NT2/D1 (cell line): ENCODE results near the gene ZCCHC14.

Source experiments
- DNase-seq: peaks from one replicate; pipeline ENCODE4 v3.0.0-alpha.2; 2011; ENCODE audit warnings: low read depth, low spot score
- H3K27me3 ChIP-seq: 2 replicates; pipeline ENCODE4 v1.6.0; 2011; ENCODE audit warnings: mild to moderate bottlenecking; ENCODE audit not compliant: insufficient read length, insufficient read depth
- H3K36me3 ChIP-seq: 2 replicates; pipeline ENCODE4 v1.6.1; 2011; ENCODE audit warnings: mild to moderate bottlenecking, low read length, mixed read lengths; ENCODE audit not compliant: insufficient read depth, insufficient read length
- H3K4me1 ChIP-seq: 2 replicates; pipeline ENCODE4 v1.5.1; 2011; ENCODE audit not compliant: insufficient read depth, insufficient read length
- H3K4me3 ChIP-seq: 2 replicates; pipeline ENCODE4 v1.5.1; 2011; ENCODE audit warnings: low read depth; ENCODE audit not compliant: insufficient read length
- H3K9ac ChIP-seq: 2 replicates; pipeline ENCODE4 v1.6.0; 2011; ENCODE audit warnings: low read depth; ENCODE audit not compliant: insufficient read length
- H3K9me3 ChIP-seq: 2 replicates; pipeline ENCODE4 v1.5.1; 2011; ENCODE audit warnings: mild to moderate bottlenecking, low read length; ENCODE audit not compliant: insufficient read depth
- SUZ12 ChIP-seq: IDR thresholded peaks from 2 replicates; pipeline ENCODE4 v1.6.1; 2011; ENCODE audit not compliant: insufficient read length, insufficient read depth; ENCODE audit errors: extremely low read depth
- YY1 ChIP-seq: IDR thresholded peaks from 2 replicates; pipeline ENCODE4 v1.6.1; 2011; ENCODE audit not compliant: insufficient read length, insufficient read depth
- ZNF274 ChIP-seq: IDR thresholded peaks from 2 replicates; pipeline ENCODE4 v1.6.1; 2011; ENCODE audit warnings: mild to moderate bottlenecking, low read depth, low read length

ZCCHC14 gene

DNA sequence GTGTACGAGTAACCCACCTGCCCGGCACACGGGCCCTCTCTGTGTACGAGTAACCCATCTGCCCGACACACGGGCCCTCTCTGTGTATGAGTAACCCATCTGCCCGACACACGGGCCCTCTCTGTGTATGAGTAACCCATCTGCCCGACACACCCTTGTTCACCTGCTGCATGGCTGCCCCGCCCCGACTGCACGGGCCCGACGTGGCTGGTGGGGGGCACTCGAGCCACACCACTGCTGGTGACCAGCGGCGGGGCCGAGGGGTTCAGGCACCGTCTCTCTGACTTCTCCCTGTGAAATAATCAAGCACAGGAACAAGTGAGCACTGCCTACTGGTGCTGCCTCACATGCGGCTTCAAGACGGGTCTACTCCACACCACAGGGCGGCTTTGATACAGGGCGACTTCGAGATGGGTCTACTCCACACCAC lies 78.6 kb downstream of the ZCCHC14 start:
- no peak for TF ChIP-seq YY1
- no peak for TF ChIP-seq ZNF274
- TF ChIP-seq SUZ12 = no peak
- peaks cover 89% of the 10 kb centered on the region for H3K36me3 ChIP-seq
- no peaks in the 10 kb centered on the region for H3K27me3 ChIP-seq
- no peaks in the 10 kb centered on the region for H3K9me3 ChIP-seq
- H3K4me1 ChIP-seq = no peaks in the 10 kb centered on the region
- H3K4me3 ChIP-seq = no peak overlapping the region
- DNase-seq = no peak
- no peak overlapping the region for H3K9ac ChIP-seq

DNA sequence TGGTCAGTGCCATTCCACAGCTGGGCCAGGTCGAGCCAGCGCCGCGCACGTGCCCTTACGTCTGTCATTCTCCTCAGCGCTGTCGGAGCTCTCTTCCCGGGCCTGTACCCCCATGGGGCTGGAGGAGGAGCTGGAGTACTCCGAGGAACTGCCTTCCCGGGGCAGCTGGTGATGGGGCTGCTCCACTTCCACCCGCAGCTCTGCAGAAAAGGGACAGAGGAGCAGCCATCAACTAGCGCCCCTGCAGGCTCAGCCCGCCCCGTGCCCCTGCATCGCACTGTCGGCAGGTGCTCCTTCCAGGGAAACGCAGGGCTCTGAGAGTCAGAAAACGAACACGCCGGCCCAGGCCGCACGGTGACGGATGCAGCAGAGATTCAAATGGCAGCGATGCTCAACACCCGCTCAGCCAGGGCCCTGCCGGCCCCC lies 79.8 kb downstream of the ZCCHC14 start:
- no peaks in the 10 kb centered on the region for H3K9me3 ChIP-seq
- no peak overlapping the region for H3K9ac ChIP-seq
- no peak for DNase-seq
- no peaks in the 10 kb centered on the region for H3K27me3 ChIP-seq
- peaks cover 93% of the 10 kb centered on the region for H3K36me3 ChIP-seq
- TF ChIP-seq YY1 (no peak), SUZ12 (no peak), ZNF274 (no peak)
- H3K4me1 ChIP-seq = no peaks in the 10 kb centered on the region
- H3K4me3 ChIP-seq = no peak overlapping the region

DNA sequence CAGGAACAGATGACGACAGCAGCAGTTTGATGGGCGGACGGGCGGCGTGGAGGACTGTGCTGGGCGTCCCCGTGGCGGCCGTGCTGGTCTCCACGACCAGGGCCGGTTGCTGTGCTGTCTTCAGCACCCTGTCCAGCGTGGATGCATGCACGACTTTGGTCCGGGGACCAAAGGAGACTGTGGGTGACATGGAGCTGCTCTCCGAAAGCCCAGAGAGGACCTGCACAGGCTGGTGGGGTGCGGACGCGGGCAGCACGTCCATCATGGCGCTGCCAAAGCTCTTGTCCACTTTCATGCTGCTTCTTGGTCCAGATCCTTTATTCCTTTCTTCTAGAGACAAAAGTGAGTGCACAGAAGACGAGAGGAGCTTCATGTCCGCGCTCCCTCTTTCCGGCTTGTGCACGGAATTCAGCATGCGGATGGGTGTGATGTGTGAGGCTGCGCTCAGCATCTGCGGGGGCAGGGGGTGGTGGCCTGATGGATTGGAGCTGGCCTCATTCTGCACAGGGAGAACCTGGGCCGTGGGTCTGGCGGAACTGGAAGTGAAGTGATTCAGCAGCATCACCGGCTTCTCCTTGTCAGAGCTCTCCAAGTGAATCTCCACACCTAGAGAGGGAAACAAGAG lies 80.3 kb downstream of the ZCCHC14 start:
- DNase-seq = no peak
- Histone ChIP-seq H3K27me3 (no peaks in the 10 kb centered on the region), H3K4me1 (no peaks in the 10 kb centered on the region), H3K36me3 (peaks cover 93% of the 10 kb centered on the region), H3K9ac (no peak overlapping the region), H3K9me3 (no peaks in the 10 kb centered on the region), H3K4me3 (no peak overlapping the region)
- TF ChIP-seq SUZ12 (no peak), YY1 (no peak)

DNA sequence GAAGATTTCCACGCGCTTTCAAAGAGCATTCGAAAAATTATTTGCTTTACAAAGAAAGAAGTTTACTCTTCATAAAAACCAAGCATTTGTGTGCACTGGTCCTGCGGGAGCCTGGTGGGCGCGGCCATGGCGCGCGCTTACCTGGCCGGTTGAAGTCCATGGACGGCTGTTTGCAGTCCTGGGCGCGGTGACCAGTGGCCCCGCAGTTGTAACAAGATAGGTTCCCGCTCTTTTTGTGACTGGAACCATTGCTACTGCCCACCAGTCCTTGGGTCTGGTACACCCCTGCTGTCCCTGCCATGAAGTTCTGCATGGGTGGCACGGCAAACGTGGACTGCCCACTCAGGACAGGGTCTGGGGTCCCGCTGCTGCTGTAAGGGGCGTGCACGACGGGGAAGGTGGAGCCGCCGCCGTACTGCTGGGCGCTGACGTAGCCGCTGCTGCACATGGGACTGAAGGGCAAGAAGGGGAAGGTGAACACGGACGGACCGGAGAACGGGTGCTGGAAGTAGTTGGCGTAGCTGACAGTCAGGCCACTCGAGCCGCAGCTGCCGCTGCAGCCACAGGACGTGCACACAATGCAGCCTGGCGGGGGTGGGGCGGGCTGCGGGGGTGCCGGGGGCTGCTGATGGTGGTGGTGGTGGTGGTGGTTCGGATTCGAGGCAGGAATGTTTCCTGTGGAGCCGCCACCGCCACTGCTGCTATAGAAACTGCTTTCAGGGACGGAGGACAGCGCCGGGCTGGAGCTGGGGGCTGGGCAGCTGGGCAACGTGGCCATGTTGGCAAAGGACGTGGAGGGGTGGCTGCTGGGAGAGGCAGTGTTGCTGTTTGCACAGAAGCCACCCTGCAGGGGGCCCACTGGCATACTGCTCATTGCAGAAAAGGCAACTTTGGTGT lies 81.2 kb downstream of the ZCCHC14 start:
- Histone ChIP-seq H3K4me1 (no peaks in the 10 kb centered on the region), H3K9ac (no peak overlapping the region), H3K27me3 (no peaks in the 10 kb centered on the region), H3K9me3 (no peaks in the 10 kb centered on the region), H3K36me3 (peaks cover 93% of the 10 kb centered on the region), H3K4me3 (no peak overlapping the region)
- TF ChIP-seq YY1 = no peak
- TF ChIP-seq ZNF274 = no peak
- no peak for TF ChIP-seq SUZ12
- no peak for DNase-seq

DNA sequence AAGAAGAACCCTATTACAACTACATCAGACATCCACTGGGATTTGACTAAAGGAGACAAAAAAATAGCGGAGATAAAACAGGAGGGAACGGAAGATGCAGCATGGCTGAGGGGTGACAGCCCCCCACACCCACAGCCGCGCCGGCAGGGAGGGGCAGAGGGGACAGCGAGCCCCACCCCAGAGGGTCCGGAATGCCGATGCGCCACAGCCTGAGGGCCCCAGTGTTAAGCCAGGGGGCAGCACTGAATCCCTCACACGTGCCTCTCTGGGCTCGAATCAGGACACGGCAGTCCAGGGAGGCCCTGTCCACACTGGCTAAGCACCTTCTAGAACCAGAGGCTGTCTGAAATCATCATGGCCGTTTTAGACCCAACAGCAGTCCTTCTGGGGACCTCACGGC lies 81.9 kb downstream of the ZCCHC14 start:
- Histone ChIP-seq H3K36me3 (peaks cover 92% of the 10 kb centered on the region), H3K4me1 (no peaks in the 10 kb centered on the region), H3K9ac (no peak overlapping the region), H3K27me3 (no peaks in the 10 kb centered on the region), H3K4me3 (no peak overlapping the region), H3K9me3 (no peaks in the 10 kb centered on the region)
- TF ChIP-seq YY1 = no peak
- TF ChIP-seq SUZ12 = no peak
- no peak for TF ChIP-seq ZNF274
- no peak for DNase-seq

DNA sequence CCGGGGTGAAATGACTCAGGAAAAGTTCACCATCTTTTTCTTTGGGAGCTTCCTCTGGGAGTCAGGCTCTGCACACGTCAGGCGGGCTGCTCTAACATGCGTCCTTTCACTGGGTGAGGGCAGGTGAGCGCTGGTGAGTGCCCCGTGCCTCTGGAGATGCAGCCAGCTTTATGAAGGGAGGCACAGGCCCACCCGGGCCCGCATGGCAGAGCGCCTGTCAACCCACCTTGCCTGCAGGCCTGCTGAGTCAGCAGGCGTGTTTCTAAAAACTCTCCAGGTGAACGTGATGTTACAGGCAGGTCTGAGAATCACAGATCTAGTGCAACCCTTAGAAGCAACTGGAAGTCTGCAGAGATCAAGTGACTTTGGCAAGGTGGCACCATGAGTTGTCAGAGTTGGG lies 82.3 kb downstream of the ZCCHC14 start:
- H3K4me3 ChIP-seq = no peak overlapping the region
- DNase-seq = no peak
- H3K9me3 ChIP-seq = no peaks in the 10 kb centered on the region
- H3K36me3 ChIP-seq = peaks cover 94% of the 10 kb centered on the region
- H3K27me3 ChIP-seq = no peaks in the 10 kb centered on the region
- H3K4me1 ChIP-seq = no peaks in the 10 kb centered on the region
- H3K9ac ChIP-seq = no peak overlapping the region
- TF ChIP-seq ZNF274 (no peak), YY1 (no peak), SUZ12 (no peak)

DNA sequence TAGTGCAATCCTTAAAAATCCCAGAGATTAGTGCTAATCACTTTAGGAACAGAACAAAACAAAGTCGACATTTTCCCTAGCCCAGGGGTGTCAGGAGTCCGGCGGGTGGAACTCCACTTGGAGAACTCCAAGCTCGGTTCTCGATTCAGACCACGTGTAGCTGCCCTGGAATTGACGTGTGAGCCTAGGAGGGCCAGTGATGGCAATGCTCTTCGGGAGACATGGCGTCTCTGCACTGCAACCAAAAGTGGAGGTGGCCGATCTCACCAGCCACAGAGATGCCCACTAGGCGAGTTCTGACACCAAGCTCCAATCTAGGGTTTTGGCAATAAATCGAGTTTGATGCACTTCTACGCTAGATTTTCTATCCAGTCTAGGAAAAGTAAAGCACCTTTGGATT lies 83.0 kb downstream of the ZCCHC14 start:
- TF ChIP-seq SUZ12 (no peak), ZNF274 (no peak), YY1 (no peak)
- Histone ChIP-seq H3K9me3 (no peaks in the 10 kb centered on the region), H3K9ac (no peak overlapping the region), H3K4me1 (no peaks in the 10 kb centered on the region), H3K4me3 (no peak overlapping the region), H3K36me3 (peaks cover 95% of the 10 kb centered on the region), H3K27me3 (no peaks in the 10 kb centered on the region)
- no peak for DNase-seq
